Measurements from ENCODE around the gene TRPM2. TPM values are rescaled to one million over a fixed set of nuclear protein-coding genes. Genes with fewer than 3 reads are reported as not detected.

TRPM2 gene
- total and polyA plus RNA-seq, 2 donors (not counting 1 experiment from before 2014, with no cell fraction given): not detected

- H3K4me1 ChIP-seq (ENCODE audit: control insufficient read depth, extremely low read depth, insufficient read depth, low read length): no peaks in the 10 kb centered on the region
- no peak overlapping the region for H3K4me3 ChIP-seq (replicated peaks in 1 of 4; ENCODE audit: control extremely low read depth in 1 of 4, insufficient read depth in 1 of 4, low read depth in 3 of 4, low read length in 4 of 4)
- DNase-seq (ENCODE audit: low read depth in 2 of 2): no peak
- no peak overlapping the region for H3K4me2 ChIP-seq (ENCODE audit: extremely low read depth, insufficient read depth, low read length)
- no peaks in the 10 kb centered on the region for H4K20me1 ChIP-seq (ENCODE audit: control insufficient read depth, extremely low read depth, insufficient read depth, low read length)
- no peak overlapping the region for H3K27ac ChIP-seq (ENCODE audit: insufficient read depth, low read length)
- H3K79me2 ChIP-seq (ENCODE audit: control insufficient read depth, insufficient read depth, low read length): no peaks in the 10 kb centered on the region
- no peaks in the 10 kb centered on the region for H3K27me3 ChIP-seq (ENCODE audit: control insufficient read depth, insufficient read depth, low read length)
- H2AFZ ChIP-seq (ENCODE audit: low read length): no peak overlapping the region
- no peak for TF ChIP-seq CTCF (conservative IDR thresholded peaks at IDR 0.05 in 1 of 2, IDR thresholded peaks at IDR 0.05 in 1 of 2; ENCODE audit: low read depth in 1 of 2, low read length in 2 of 2)
- TF ChIP-seq EZH2 (IDR thresholded peaks at IDR 0.05; ENCODE audit: low read length, missing control alignments): no peak
- no peak overlapping the region for H3K9ac ChIP-seq (ENCODE audit: insufficient read depth, low read length)
- H3K9me3 ChIP-seq (ENCODE audit: control insufficient read depth, insufficient read depth, low read depth, low read length): no peaks in the 10 kb centered on the region
- H3K36me3 ChIP-seq (ENCODE audit: control insufficient read depth, insufficient read depth, low read length): no peaks in the 10 kb centered on the region
Measured at GRCh38 chr21:44442266-44443125, 89.1 kb downstream of the TRPM2 start.

- no peak overlapping the region for H3K4me3 ChIP-seq (replicated peaks in 1 of 4; ENCODE audit: control extremely low read depth in 1 of 4, insufficient read depth in 1 of 4, low read depth in 3 of 4, low read length in 4 of 4)
- no peak overlapping the region for H3K9ac ChIP-seq (ENCODE audit: insufficient read depth, low read length)
- H3K4me1 ChIP-seq (ENCODE audit: control insufficient read depth, extremely low read depth, insufficient read depth, low read length): no peaks in the 10 kb centered on the region
- H3K4me2 ChIP-seq (ENCODE audit: extremely low read depth, insufficient read depth, low read length): no peak overlapping the region
- H3K9me3 ChIP-seq (ENCODE audit: control insufficient read depth, insufficient read depth, low read depth, low read length): no peaks in the 10 kb centered on the region
- H3K36me3 ChIP-seq (ENCODE audit: control insufficient read depth, insufficient read depth, low read length): no peaks in the 10 kb centered on the region
- TF ChIP-seq CTCF (conservative IDR thresholded peaks at IDR 0.05 in 1 of 2, IDR thresholded peaks at IDR 0.05 in 1 of 2; ENCODE audit: low read depth in 1 of 2, low read length in 2 of 2): no peak
- no peak for TF ChIP-seq EZH2 (IDR thresholded peaks at IDR 0.05; ENCODE audit: low read length, missing control alignments)
- no peaks in the 10 kb centered on the region for H4K20me1 ChIP-seq (ENCODE audit: control insufficient read depth, extremely low read depth, insufficient read depth, low read length)
- H3K27me3 ChIP-seq (ENCODE audit: control insufficient read depth, insufficient read depth, low read length): no peaks in the 10 kb centered on the region
- DNase-seq (ENCODE audit: low read depth in 2 of 2): no peak
- no peak overlapping the region for H2AFZ ChIP-seq (ENCODE audit: low read length)
- no peak overlapping the region for H3K27ac ChIP-seq (ENCODE audit: insufficient read depth, low read length)
- H3K79me2 ChIP-seq (ENCODE audit: control insufficient read depth, insufficient read depth, low read length): no peaks in the 10 kb centered on the region
Measured at GRCh38 chr21:44443291-44443890, 90.0 kb downstream of the TRPM2 start.

GRCh38 chr21:44443891-44444285 lies 90.5 kb downstream of the TRPM2 start:
- Histone ChIP-seq H3K36me3 (ENCODE audit: control insufficient read depth, insufficient read depth, low read length) (no peaks in the 10 kb centered on the region), H3K27me3 (ENCODE audit: control insufficient read depth, insufficient read depth, low read length) (no peaks in the 10 kb centered on the region), H3K79me2 (ENCODE audit: control insufficient read depth, insufficient read depth, low read length) (no peaks in the 10 kb centered on the region), H3K9me3 (ENCODE audit: control insufficient read depth, insufficient read depth, low read depth, low read length) (no peaks in the 10 kb centered on the region), H3K4me3 (replicated peaks in 1 of 4; ENCODE audit: control extremely low read depth in 1 of 4, insufficient read depth in 1 of 4, low read depth in 3 of 4, low read length in 4 of 4) (no peak overlapping the region), H3K27ac (ENCODE audit: insufficient read depth, low read length) (no peak overlapping the region), H3K4me1 (ENCODE audit: control insufficient read depth, extremely low read depth, insufficient read depth, low read length) (no peaks in the 10 kb centered on the region), H4K20me1 (ENCODE audit: control insufficient read depth, extremely low read depth, insufficient read depth, low read length) (no peaks in the 10 kb centered on the region), H3K9ac (ENCODE audit: insufficient read depth, low read length) (no peak overlapping the region), H2AFZ (ENCODE audit: low read length) (no peak overlapping the region), H3K4me2 (ENCODE audit: extremely low read depth, insufficient read depth, low read length) (no peak overlapping the region)
- no peak for DNase-seq (ENCODE audit: low read depth in 2 of 2)
- no peak for TF ChIP-seq EZH2 (IDR thresholded peaks at IDR 0.05; ENCODE audit: low read length, missing control alignments)
- TF ChIP-seq CTCF (conservative IDR thresholded peaks at IDR 0.05 in 1 of 2, IDR thresholded peaks at IDR 0.05 in 1 of 2; ENCODE audit: low read depth in 1 of 2, low read length in 2 of 2): no peak
